GM12878 (cell line): ENCODE results near the gene KCNH5. TPM values are rescaled to one million over a fixed set of nuclear protein-coding genes. Genes with fewer than 3 reads are reported as not detected.
"Not testable (repeated sequence)": the region's sequence is repeated elsewhere in the genome, so short reads cannot be mapped to it uniquely, and the experiment has no call there.

Source experiments
- ATAC-seq: fragments of 200-7000 bp; cut with Tn5 transposase; 3 replicates; pipeline ENCODE4 v1.9.1; 2020; ENCODE audit warnings: mild to moderate bottlenecking, moderate library complexity
- BruUV-seq: library from RNA; stranded (reverse); fragments of 400-500 nt; replicated peaks from 2 replicates; lab custom pipeline; 2021; lab: Mats Ljungman, UMichigan
- CTCF ChIA-PET: fragments of 300-600 bp; sonication (Branson Sonifier 250); formaldehyde crosslinking; extraction: SDS; loops from one replicate; lab custom pipeline; 2021; ENCODE audit warnings: inconsistent platforms; lab: Yijun Ruan, JAX
- POLR2A ChIA-PET: fragments of 350-600 bp; formaldehyde crosslinking; extraction: SDS; loops from one replicate; lab custom pipeline; 2021; ENCODE audit warnings: inconsistent platforms; lab: Charles Lee
- RAD21 ChIA-PET: fragments of 300-600 bp; sonication (Branson Sonifier 250); formaldehyde crosslinking; loops from one replicate; lab custom pipeline; 2023; ENCODE audit warnings: antibody characterized with exemption; ENCODE audit not compliant: unreplicated experiment; lab: Charles Lee
- SMC1A ChIA-PET: fragments of 300-600 bp; sonication (Branson Sonifier 250); formaldehyde crosslinking; loops from one replicate; lab custom pipeline; 2023; ENCODE audit not compliant: unreplicated experiment, uncharacterized antibody; lab: Charles Lee
- DNase-seq: peaks from one replicate; pipeline ENCODE4 v3.0.0-alpha.2; 2011; ENCODE audit warnings: low read depth, low spot score
- FAIRE-seq: peaks from 3 replicates; lab custom pipeline; 2011; peaks lifted over from hg19 to GRCh38; lab: Jason Lieb, UNC
- H2AFZ ChIP-seq: 2 replicates; pipeline ENCODE4 v1.6.0; 2011; ENCODE audit warnings: low read depth, low read length, control low read depth; ENCODE audit not compliant: control insufficient read depth
- H3K27ac ChIP-seq: 2 replicates; pipeline ENCODE4 v1.5.1; 2011; ENCODE audit warnings: control low read depth; ENCODE audit not compliant: control insufficient read depth, insufficient read depth
- H3K27me3 ChIP-seq, 2 experiments: replicated peaks in 1 of 2; 2 replicates each; pipeline versions ENCODE4 v1.6.0 to v1.6.1; 2011; ENCODE audit warnings: low read length in 1 of 2; ENCODE audit not compliant: control insufficient read depth in 2 of 2, insufficient read depth in 2 of 2
- H3K36me3 ChIP-seq, 2 experiments: 2 replicates each; pipeline ENCODE4 v1.5.1; 2011; ENCODE audit warnings: low read length in 1 of 2; ENCODE audit not compliant: control insufficient read depth in 2 of 2, insufficient read depth in 2 of 2
- H3K4me1 ChIP-seq: 2 replicates; pipeline ENCODE4 v1.6.1; 2011; ENCODE audit warnings: mild to moderate bottlenecking, low read length, moderate library complexity, mixed read lengths; ENCODE audit not compliant: control insufficient read depth, insufficient read depth
- H3K4me2 ChIP-seq: 2 replicates; pipeline ENCODE4 v1.6.0; 2011; ENCODE audit warnings: control low read depth; ENCODE audit not compliant: control insufficient read depth, insufficient read depth
- H3K4me3 ChIP-seq: fragments of 200-600 bp; sonication (generic); 2 replicates; pipeline ENCODE4 v1.5.1; 2016
- H3K79me2 ChIP-seq: 2 replicates; pipeline ENCODE4 v1.6.0; 2011; ENCODE audit warnings: low read length; ENCODE audit not compliant: control insufficient read depth, insufficient read depth
- H3K9ac ChIP-seq: 2 replicates; pipeline ENCODE4 v1.8.0; 2011; ENCODE audit warnings: low read length, control low read depth, mixed read lengths; ENCODE audit not compliant: control insufficient read depth, insufficient read depth
- H3K9me3 ChIP-seq: replicated peaks from 3 replicates; pipeline ENCODE4 v1.5.1; 2011; ENCODE audit warnings: mild to moderate bottlenecking, low read length; ENCODE audit not compliant: control insufficient read depth, insufficient read depth
- H4K20me1 ChIP-seq: 2 replicates; pipeline ENCODE4 v1.6.0; 2011; ENCODE audit not compliant: control insufficient read depth, insufficient read depth
- BRCA1 ChIP-seq: IDR thresholded peaks from 2 replicates; pipeline ENCODE4 v1.6.1; 2011; ENCODE audit warnings: low read depth, low read length, improper control_type of control experiment
- EP300 ChIP-seq, 2 experiments: fragments of 150-350 bp in 1 of 2; IDR thresholded peaks; 2 replicates each; pipeline ENCODE4 v1.6.1; 2011 to 2012; ENCODE audit warnings: low read depth in 2 of 2, low read length in 2 of 2, borderline replicate concordance in 1 of 2, improper control_type of control experiment in 1 of 2, inconsistent platforms in 1 of 2; ENCODE audit not compliant: control insufficient read depth in 1 of 2
- FOS ChIP-seq: IDR thresholded peaks from 3 replicates; pipeline ENCODE4 v1.6.1; 2011; ENCODE audit warnings: borderline replicate concordance; ENCODE audit not compliant: insufficient read length; ENCODE audit errors: extremely low read depth
- PAX8 ChIP-seq: fragments of 450-650 bp; IDR thresholded peaks from 2 replicates; pipeline ENCODE4 v1.6.1; 2017; ENCODE audit warnings: mild to moderate bottlenecking, moderate library complexity
- RELA ChIP-seq: fragments of 450-650 bp; IDR thresholded peaks from 2 replicates; pipeline ENCODE4 v1.8.0; 2014; ENCODE audit warnings: borderline replicate concordance; ENCODE audit not compliant: partially characterized antibody
- RELB ChIP-seq: fragments of 450-650 bp; IDR thresholded peaks from 2 replicates; pipeline ENCODE4 v1.6.1; 2017; ENCODE audit warnings: low read depth, mild to moderate bottlenecking, moderate library complexity
- SRF ChIP-seq, 2 experiments: IDR thresholded peaks; 2 replicates each; pipeline ENCODE4 v1.6.1; 2011; ENCODE audit warnings: low read depth in 2 of 2, low read length in 2 of 2, mild to moderate bottlenecking in 1 of 2, moderate library complexity in 1 of 2
- WGBS: methylation state at CpG from one replicate; pipeline ENCODE4 v1.1.6; 2016; ENCODE audit warnings: low lambda C conversion rate; ENCODE audit not compliant: insufficient replicate concordance, insufficient coverage; ENCODE audit errors: missing lambda C conversion rate; 5-methylcytosine and 5-hydroxymethylcytosine counted together
- in situ Hi-C: fragments of 300-500 bp; cut with MboI; formaldehyde crosslinking; loops from 9 replicates; pipeline ENCODE4 v1.14.3; 2018; ENCODE audit warnings: mixed read lengths
- intact Hi-C: fragments of 100-400 bp; cut with micrococcal nuclease; formaldehyde crosslinking; loops from one replicate; pipeline ENCODE4 v1.14.2; 2022; ENCODE audit not compliant: unreplicated experiment
- polyA plus RNA-seq, 11 experiments: library from polyadenylated mRNA; depleted of rRNA in 4 of 11; unstranded in 6 of 11; stranded (reverse) in 5 of 11; fragments of >200 nt; fragmentation: Nextera tagmentation in 4 of 11; fragmentation: Illumina TruSeq in 1 of 11; extraction: Ambion mirVana in 4 of 11; extraction: Trizol in 1 of 11; gene quantifications; 1 replicate in 1 of 11; 2 replicates in 10 of 11; pipeline versions ENCODE4 v1.2.1 to v1.2.3, GENCODE V29; 2011 to 2016; ENCODE audit warnings: inconsistent platforms in 2 of 11, missing spikeins in 2 of 11, low read depth in 1 of 11
- total RNA-seq, 4 experiments: library from RNA; depleted of rRNA in 3 of 4; stranded (reverse); fragments of >200 nt in 3 of 4; fragmentation: Illumina TruSeq in 1 of 4; extraction: Trizol in 1 of 4; gene quantifications; 2 replicates each; pipeline versions ENCODE4 v1.2.1 to v1.2.3, GENCODE V29; 2013 to 2021
- TF ChIP-seq, protein P1 (sequence below): fragments of 450-650 bp; formaldehyde crosslinking; IDR thresholded peaks from 2 replicates; pipeline ENCODE4 v1.4.0; 2020; ENCODE audit warnings: mild to moderate bottlenecking, moderate library complexity
- TF ChIP-seq, protein P2 (sequence below): IDR thresholded peaks from 2 replicates; pipeline ENCODE4 v1.6.1; 2012; ENCODE audit warnings: low read depth, low read length, improper control_type of control experiment

Gene KCNH5
- total and polyA plus RNA-seq, 10 of the 15 experiments (the other 5 are each of a cell fraction or from before 2014, with no cell fraction given): under 0.01 to 0.04 (median 0.04) TPM; not detected in 7

DNA sequence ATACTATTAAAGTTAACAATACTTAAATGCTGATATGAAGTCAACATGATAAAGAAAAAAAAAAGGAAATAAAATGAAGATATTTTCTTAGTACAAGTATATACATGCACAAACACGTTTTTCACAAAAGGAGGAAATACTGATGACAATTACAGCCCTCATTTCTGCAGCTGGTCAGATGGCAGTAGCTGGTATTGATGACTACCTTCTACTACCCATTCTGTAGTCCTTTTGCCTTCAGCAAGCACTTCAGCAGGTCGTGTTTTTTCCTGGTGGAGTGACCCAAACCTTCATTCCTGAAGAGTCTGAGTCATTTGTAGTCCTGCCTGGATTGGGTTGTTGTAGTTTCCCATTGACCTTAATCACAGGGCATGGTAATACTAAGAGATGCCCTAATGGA is 187.2 kb downstream of the KCNH5 start:
- ATAC-seq, DNase-seq, H4K20me1 ChIP-seq, POLR2A ChIA-PET, RAD21 ChIA-PET, H3K9ac ChIP-seq, H3K27ac ChIP-seq, H3K4me2 ChIP-seq, in situ Hi-C loops, CTCF ChIA-PET, H2AFZ ChIP-seq, H3K79me2 ChIP-seq, H3K4me1 ChIP-seq, FAIRE-seq, H3K4me3 ChIP-seq, H3K36me3 ChIP-seq, BruUV-seq, intact Hi-C loops, H3K27me3 ChIP-seq, H3K9me3 ChIP-seq, SMC1A ChIA-PET: not testable (repeated sequence)
- WGBS: 0% methylated on average over 2 of the region's 2 CpGs

DNA sequence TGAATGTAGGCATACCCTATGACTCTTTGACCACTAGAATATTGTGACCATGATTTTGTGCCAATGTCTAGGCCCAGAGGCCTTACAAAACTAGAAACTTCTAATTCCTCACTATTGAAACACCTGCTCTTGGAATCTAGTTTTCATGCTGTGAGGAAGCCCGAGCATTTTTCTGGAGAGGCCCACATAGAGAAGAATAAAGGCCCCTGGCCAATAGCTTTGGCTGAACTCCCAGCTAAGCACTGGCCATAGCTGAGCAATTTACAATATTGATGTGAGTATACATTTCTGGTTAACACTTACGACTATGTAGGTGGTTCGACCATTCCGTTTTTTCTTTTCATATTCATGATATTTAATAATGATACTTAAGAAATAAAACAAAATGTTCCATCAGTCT is 190.3 kb downstream of the KCNH5 start:
- no peak overlapping the region for H3K27ac ChIP-seq
- in situ Hi-C loops (no loop called here), intact Hi-C loops (no loop called here)
- no peaks in the 10 kb centered on the region for H3K79me2 ChIP-seq
- 24% methylated on average over 4 of the region's 4 CpGs for WGBS
- no peak overlapping the region for H3K4me2 ChIP-seq
- no peak overlapping the region for H3K4me3 ChIP-seq
- H3K36me3 ChIP-seq: no peaks in the 10 kb centered on the region
- H3K9me3 ChIP-seq: no peaks in the 10 kb centered on the region
- FAIRE-seq (no peak), DNase-seq (no peak), ATAC-seq (no peak)
- POLR2A ChIA-PET: no interaction called here
- RAD21 ChIA-PET: no interaction called here
- SMC1A ChIA-PET: no interaction called here
- BruUV-seq: no TSS peak
- CTCF ChIA-PET: no interaction called here
- H4K20me1 ChIP-seq: no peaks in the 10 kb centered on the region
- H3K9ac ChIP-seq: no peak overlapping the region
- no peaks in the 10 kb centered on the region for H3K27me3 ChIP-seq
- no peaks in the 10 kb centered on the region for H3K4me1 ChIP-seq
- no peak overlapping the region for H2AFZ ChIP-seq
- TF ChIP-seq BRCA1 (no peak), RELA (no peak), SRF (IDR thresholded peaks at IDR 0.05; ENCODE audit: low read depth in 2 of 2, low read length in 2 of 2) (no peak), RELB (no peak), PAX8 (no peak), FOS (no peak), EP300 (IDR thresholded peaks at IDR 0.05; ENCODE audit: borderline replicate concordance in 1 of 2, control insufficient read depth in 1 of 2, low read depth in 2 of 2, low read length in 2 of 2) (no peak)
- TF ChIP-seq, protein P1, sequence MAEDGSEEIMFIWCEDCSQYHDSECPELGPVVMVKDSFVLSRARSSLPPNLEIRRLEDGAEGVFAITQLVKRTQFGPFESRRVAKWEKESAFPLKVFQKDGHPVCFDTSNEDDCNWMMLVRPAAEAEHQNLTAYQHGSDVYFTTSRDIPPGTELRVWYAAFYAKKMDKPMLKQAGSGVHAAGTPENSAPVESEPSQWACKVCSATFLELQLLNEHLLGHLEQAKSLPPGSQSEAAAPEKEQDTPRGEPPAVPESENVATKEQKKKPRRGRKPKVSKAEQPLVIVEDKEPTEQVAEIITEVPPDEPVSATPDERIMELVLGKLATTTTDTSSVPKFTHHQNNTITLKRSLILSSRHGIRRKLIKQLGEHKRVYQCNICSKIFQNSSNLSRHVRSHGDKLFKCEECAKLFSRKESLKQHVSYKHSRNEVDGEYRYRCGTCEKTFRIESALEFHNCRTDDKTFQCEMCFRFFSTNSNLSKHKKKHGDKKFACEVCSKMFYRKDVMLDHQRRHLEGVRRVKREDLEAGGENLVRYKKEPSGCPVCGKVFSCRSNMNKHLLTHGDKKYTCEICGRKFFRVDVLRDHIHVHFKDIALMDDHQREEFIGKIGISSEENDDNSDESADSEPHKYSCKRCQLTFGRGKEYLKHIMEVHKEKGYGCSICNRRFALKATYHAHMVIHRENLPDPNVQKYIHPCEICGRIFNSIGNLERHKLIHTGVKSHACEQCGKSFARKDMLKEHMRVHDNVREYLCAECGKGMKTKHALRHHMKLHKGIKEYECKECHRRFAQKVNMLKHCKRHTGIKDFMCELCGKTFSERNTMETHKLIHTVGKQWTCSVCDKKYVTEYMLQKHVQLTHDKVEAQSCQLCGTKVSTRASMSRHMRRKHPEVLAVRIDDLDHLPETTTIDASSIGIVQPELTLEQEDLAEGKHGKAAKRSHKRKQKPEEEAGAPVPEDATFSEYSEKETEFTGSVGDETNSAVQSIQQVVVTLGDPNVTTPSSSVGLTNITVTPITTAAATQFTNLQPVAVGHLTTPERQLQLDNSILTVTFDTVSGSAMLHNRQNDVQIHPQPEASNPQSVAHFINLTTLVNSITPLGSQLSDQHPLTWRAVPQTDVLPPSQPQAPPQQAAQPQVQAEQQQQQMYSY (CRISPR knock-in tag): no peak
- TF ChIP-seq, protein P2, sequence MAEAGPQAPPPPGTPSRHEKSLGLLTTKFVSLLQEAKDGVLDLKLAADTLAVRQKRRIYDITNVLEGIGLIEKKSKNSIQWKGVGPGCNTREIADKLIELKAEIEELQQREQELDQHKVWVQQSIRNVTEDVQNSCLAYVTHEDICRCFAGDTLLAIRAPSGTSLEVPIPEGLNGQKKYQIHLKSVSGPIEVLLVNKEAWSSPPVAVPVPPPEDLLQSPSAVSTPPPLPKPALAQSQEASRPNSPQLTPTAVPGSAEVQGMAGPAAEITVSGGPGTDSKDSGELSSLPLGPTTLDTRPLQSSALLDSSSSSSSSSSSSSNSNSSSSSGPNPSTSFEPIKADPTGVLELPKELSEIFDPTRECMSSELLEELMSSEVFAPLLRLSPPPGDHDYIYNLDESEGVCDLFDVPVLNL: no peak
